GM12878 (cell line): ENCODE measurements around the gene TMC8. TPM values are rescaled to one million over a fixed set of nuclear protein-coding genes. Genes with fewer than 3 reads are reported as not detected.

Experiments
- ATAC-seq: fragments of 200-7000 bp; cut with Tn5 transposase; 3 replicates; pipeline ENCODE4 v1.9.1; 2020; ENCODE audit warnings: mild to moderate bottlenecking, moderate library complexity
- BruUV-seq: library from RNA; stranded (reverse); fragments of 400-500 nt; replicated peaks from 2 replicates; lab custom pipeline; 2021; lab: Mats Ljungman, UMichigan
- CTCF ChIA-PET: fragments of 300-600 bp; sonication (Branson Sonifier 250); formaldehyde crosslinking; extraction: SDS; loops from one replicate; lab custom pipeline; 2021; ENCODE audit warnings: inconsistent platforms; lab: Yijun Ruan, JAX
- POLR2A ChIA-PET: fragments of 350-600 bp; formaldehyde crosslinking; extraction: SDS; loops from one replicate; lab custom pipeline; 2021; ENCODE audit warnings: inconsistent platforms; lab: Charles Lee
- RAD21 ChIA-PET: fragments of 300-600 bp; sonication (Branson Sonifier 250); formaldehyde crosslinking; loops from one replicate; lab custom pipeline; 2023; ENCODE audit warnings: antibody characterized with exemption; ENCODE audit not compliant: unreplicated experiment; lab: Charles Lee
- SMC1A ChIA-PET: fragments of 300-600 bp; sonication (Branson Sonifier 250); formaldehyde crosslinking; loops from one replicate; lab custom pipeline; 2023; ENCODE audit not compliant: unreplicated experiment, uncharacterized antibody; lab: Charles Lee
- DNase-seq: peaks from one replicate; pipeline ENCODE4 v3.0.0-alpha.2; 2011; ENCODE audit warnings: low read depth, low spot score
- FAIRE-seq: peaks from 3 replicates; lab custom pipeline; 2011; peaks lifted over from hg19 to GRCh38; lab: Jason Lieb, UNC
- H2AFZ ChIP-seq: 2 replicates; pipeline ENCODE4 v1.6.0; 2011; ENCODE audit warnings: low read depth, low read length, control low read depth; ENCODE audit not compliant: control insufficient read depth
- H3K27ac ChIP-seq: 2 replicates; pipeline ENCODE4 v1.5.1; 2011; ENCODE audit warnings: control low read depth; ENCODE audit not compliant: control insufficient read depth, insufficient read depth
- H3K27me3 ChIP-seq, 2 experiments: replicated peaks in 1 of 2; 2 replicates each; pipeline versions ENCODE4 v1.6.0 to v1.6.1; 2011; ENCODE audit warnings: low read length in 1 of 2; ENCODE audit not compliant: control insufficient read depth in 2 of 2, insufficient read depth in 2 of 2
- H3K36me3 ChIP-seq, 2 experiments: 2 replicates each; pipeline ENCODE4 v1.5.1; 2011; ENCODE audit warnings: low read length in 1 of 2; ENCODE audit not compliant: control insufficient read depth in 2 of 2, insufficient read depth in 2 of 2
- H3K4me1 ChIP-seq: 2 replicates; pipeline ENCODE4 v1.6.1; 2011; ENCODE audit warnings: mild to moderate bottlenecking, low read length, moderate library complexity, mixed read lengths; ENCODE audit not compliant: control insufficient read depth, insufficient read depth
- H3K4me2 ChIP-seq: 2 replicates; pipeline ENCODE4 v1.6.0; 2011; ENCODE audit warnings: control low read depth; ENCODE audit not compliant: control insufficient read depth, insufficient read depth
- H3K4me3 ChIP-seq: fragments of 200-600 bp; sonication (generic); 2 replicates; pipeline ENCODE4 v1.5.1; 2016
- H3K79me2 ChIP-seq: 2 replicates; pipeline ENCODE4 v1.6.0; 2011; ENCODE audit warnings: low read length; ENCODE audit not compliant: control insufficient read depth, insufficient read depth
- H3K9ac ChIP-seq: 2 replicates; pipeline ENCODE4 v1.8.0; 2011; ENCODE audit warnings: low read length, control low read depth, mixed read lengths; ENCODE audit not compliant: control insufficient read depth, insufficient read depth
- H3K9me3 ChIP-seq: replicated peaks from 3 replicates; pipeline ENCODE4 v1.5.1; 2011; ENCODE audit warnings: mild to moderate bottlenecking, low read length; ENCODE audit not compliant: control insufficient read depth, insufficient read depth
- H4K20me1 ChIP-seq: 2 replicates; pipeline ENCODE4 v1.6.0; 2011; ENCODE audit not compliant: control insufficient read depth, insufficient read depth
- ATF3 ChIP-seq: IDR thresholded peaks from 2 replicates; pipeline ENCODE4 v1.6.1; 2011; ENCODE audit warnings: low read depth, mild to moderate bottlenecking, low read length, moderate library complexity, borderline replicate concordance; ENCODE audit errors: extremely low read depth
- CUX1 ChIP-seq: IDR thresholded peaks from 2 replicates; pipeline ENCODE4 v1.6.1; 2012; ENCODE audit warnings: improper control_type of control experiment, low read depth, low read length; ENCODE audit not compliant: insufficient replicate concordance
- IRF5 ChIP-seq: fragments of 450-650 bp; IDR thresholded peaks from 2 replicates; pipeline ENCODE4 v1.6.1; 2017; ENCODE audit warnings: borderline replicate concordance
- WGBS: methylation state at CpG from one replicate; pipeline ENCODE4 v1.1.6; 2016; ENCODE audit warnings: low lambda C conversion rate; ENCODE audit not compliant: insufficient replicate concordance, insufficient coverage; ENCODE audit errors: missing lambda C conversion rate; 5-methylcytosine and 5-hydroxymethylcytosine counted together
- in situ Hi-C: fragments of 300-500 bp; cut with MboI; formaldehyde crosslinking; loops from 9 replicates; pipeline ENCODE4 v1.14.3; 2018; ENCODE audit warnings: mixed read lengths
- intact Hi-C: fragments of 100-400 bp; cut with micrococcal nuclease; formaldehyde crosslinking; loops from one replicate; pipeline ENCODE4 v1.14.2; 2022; ENCODE audit not compliant: unreplicated experiment
- polyA plus RNA-seq, 11 experiments: library from polyadenylated mRNA; depleted of rRNA in 4 of 11; unstranded in 6 of 11; stranded (reverse) in 5 of 11; fragments of >200 nt; fragmentation: Nextera tagmentation in 4 of 11; fragmentation: Illumina TruSeq in 1 of 11; extraction: Ambion mirVana in 4 of 11; extraction: Trizol in 1 of 11; gene quantifications; 1 replicate in 1 of 11; 2 replicates in 10 of 11; pipeline versions ENCODE4 v1.2.1 to v1.2.3, GENCODE V29; 2011 to 2016; ENCODE audit warnings: inconsistent platforms in 2 of 11, missing spikeins in 2 of 11, low read depth in 1 of 11
- total RNA-seq, 4 experiments: library from RNA; depleted of rRNA in 3 of 4; stranded (reverse); fragments of >200 nt in 3 of 4; fragmentation: Illumina TruSeq in 1 of 4; extraction: Trizol in 1 of 4; gene quantifications; 2 replicates each; pipeline versions ENCODE4 v1.2.1 to v1.2.3, GENCODE V29; 2013 to 2021

The TMC8 gene
- total and polyA plus RNA-seq, 10 of the 15 experiments (the other 5 are each of a cell fraction or from before 2014, with no cell fraction given) = 2.7 to 128 (median 40.0) TPM

- no peak for FAIRE-seq
- no peaks in the 10 kb centered on the region for H4K20me1 ChIP-seq
- no peaks in the 10 kb centered on the region for H3K9me3 ChIP-seq
- peaks cover 28% of the 10 kb centered on the region for H3K4me1 ChIP-seq
- SMC1A ChIA-PET = interaction anchor here (1.0 to 1.5 kb wide), 2 partner anchors 26 to 34 kb away, joined by 3 to 4 read pairs; no protein-coding TSS in a partner anchor
- H3K4me3 ChIP-seq = no peak overlapping the region
- H3K27ac ChIP-seq = no peak overlapping the region
- no TSS peak for BruUV-seq
- RAD21 ChIA-PET = interaction anchor here (1.0 to 1.7 kb wide), 3 partner anchors 8 to 161 kb away, joined by 3 to 4 read pairs (median 3); no protein-coding TSS in a partner anchor
- intact Hi-C loops = no loop called here
- CTCF ChIA-PET = interaction anchor here (1.0 to 1.3 kb wide), 4 partner anchors 60 to 164 kb away, joined by 3 to 4 read pairs (median 4); no protein-coding TSS in a partner anchor
- H3K9ac ChIP-seq = no peak overlapping the region
- TF ChIP-seq CUX1 (no peak), IRF5 (no peak), ATF3 (no peak)
- in situ Hi-C loops = no loop called here
- H3K36me3 ChIP-seq = peaks cover 10 to 11% of the 10 kb centered on the region in 2 experiments; a peak in 3 of 4 replicates
- H3K79me2 ChIP-seq = peaks cover 3% of the 10 kb centered on the region; the same call in 1 of the 2 replicates
- H2AFZ ChIP-seq = no peak overlapping the region
- no peak for ATAC-seq
- 63% methylated on average over 2 of the region's 2 CpGs for WGBS
- no peaks in the 10 kb centered on the region for H3K27me3 ChIP-seq
- POLR2A ChIA-PET = interaction anchor here (0.6 to 1.3 kb wide), 4 partner anchors 23 to 54 kb away, joined by 4 to 6 read pairs (median 4); no protein-coding TSS in a partner anchor
- peak overlapping the region; percentile 7; the same call in 1 of the 2 replicates for H3K4me2 ChIP-seq
- no peak for DNase-seq
These were observed 49.9 kb downstream of the TMC8 start for GRCh38 chr17:78180508-78180907.
